Smooth muscle cell (in vitro differentiated cells): ENCODE measurements around the gene CYP27B1. TPM values are rescaled to one million over a fixed set of nuclear protein-coding genes. Genes with fewer than 3 reads are reported as not detected.

Experiments
- DNase-seq: peaks from one replicate; lab custom pipeline; 2025; ENCODE audit not compliant: unreplicated experiment; lab: John Stamatoyannopoulos, UW
- H2AFZ ChIP-seq: fragments of 200-600 bp; sonication (generic); 2 replicates; pipeline ENCODE4 v1.6.0; 2016; ENCODE audit warnings: antibody characterized with exemption, low read depth, mild to moderate bottlenecking
- H3F3A ChIP-seq: fragments of 200-600 bp; sonication (generic); 2 replicates; pipeline ENCODE4 v1.6.0; 2017; ENCODE audit warnings: antibody characterized with exemption, low read depth
- H3K27ac ChIP-seq: fragments of 200-600 bp; sonication (generic); 2 replicates; pipeline ENCODE4 v1.5.1; 2016; ENCODE audit warnings: low read depth, mild to moderate bottlenecking
- H3K27me3 ChIP-seq: fragments of 200-600 bp; sonication (generic); 2 replicates; pipeline ENCODE4 v1.6.1; 2016; ENCODE audit warnings: low read depth, mild to moderate bottlenecking
- H3K36me3 ChIP-seq: fragments of 200-600 bp; sonication (generic); 2 replicates; pipeline ENCODE4 v1.5.1; 2016; ENCODE audit warnings: low read depth
- H3K4me1 ChIP-seq: fragments of 200-600 bp; sonication (generic); 2 replicates; pipeline ENCODE4 v1.5.1; 2016; ENCODE audit warnings: low read depth
- H3K4me2 ChIP-seq: fragments of 200-600 bp; sonication (generic); 2 replicates; pipeline ENCODE4 v1.6.0; 2016; ENCODE audit warnings: mild to moderate bottlenecking
- H3K4me3 ChIP-seq: fragments of 200-600 bp; sonication (generic); 2 replicates; pipeline ENCODE4 v1.5.1; 2016; ENCODE audit warnings: mild to moderate bottlenecking
- H3K79me2 ChIP-seq: fragments of 200-600 bp; sonication (generic); 2 replicates; pipeline ENCODE4 v1.6.0; 2016; ENCODE audit warnings: low read depth, mild to moderate bottlenecking
- H3K9ac ChIP-seq: fragments of 200-600 bp; sonication (generic); 2 replicates; pipeline ENCODE4 v1.6.0; 2016; ENCODE audit warnings: low read depth
- H3K9me3 ChIP-seq: fragments of 200-600 bp; sonication (generic); replicated peaks from 2 replicates; pipeline ENCODE4 v1.5.1; 2016; ENCODE audit warnings: low read depth
- H4K20me1 ChIP-seq: fragments of 200-600 bp; sonication (generic); 2 replicates; pipeline ENCODE4 v1.6.0; 2016; ENCODE audit warnings: low read depth
- WGBS: methylation state at CpG from one replicate; pipeline ENCODE4 v1.1.7; 2016; ENCODE audit warnings: low lambda C conversion rate; 5-methylcytosine and 5-hydroxymethylcytosine counted together
- polyA plus RNA-seq: library from polyadenylated mRNA; unstranded; fragments of >200 nt; fragmentation: Nextera tagmentation; extraction: Ambion mirVana; gene quantifications from 2 replicates; pipeline ENCODE4 v1.2.1, GENCODE V29; 2016
- total RNA-seq: library from RNA; depleted of rRNA; stranded (reverse); fragments of >200 nt; gene quantifications from 2 replicates; pipeline ENCODE4 v1.2.3, GENCODE V29; 2014
- TF ChIP-seq, protein P1 (sequence below): fragments of 200-600 bp; sonication (generic); IDR thresholded peaks from 2 replicates; pipeline ENCODE4 v1.5.1; 2017; ENCODE audit warnings: borderline replicate concordance, mild to moderate bottlenecking, antibody characterized with exemption; ENCODE audit not compliant: insufficient read depth, poor library complexity, severe bottlenecking

The CYP27B1 gene
- total and polyA plus RNA-seq, 2 experiments from 2014 or later = 0.81 to 1.7 TPM

DNA sequence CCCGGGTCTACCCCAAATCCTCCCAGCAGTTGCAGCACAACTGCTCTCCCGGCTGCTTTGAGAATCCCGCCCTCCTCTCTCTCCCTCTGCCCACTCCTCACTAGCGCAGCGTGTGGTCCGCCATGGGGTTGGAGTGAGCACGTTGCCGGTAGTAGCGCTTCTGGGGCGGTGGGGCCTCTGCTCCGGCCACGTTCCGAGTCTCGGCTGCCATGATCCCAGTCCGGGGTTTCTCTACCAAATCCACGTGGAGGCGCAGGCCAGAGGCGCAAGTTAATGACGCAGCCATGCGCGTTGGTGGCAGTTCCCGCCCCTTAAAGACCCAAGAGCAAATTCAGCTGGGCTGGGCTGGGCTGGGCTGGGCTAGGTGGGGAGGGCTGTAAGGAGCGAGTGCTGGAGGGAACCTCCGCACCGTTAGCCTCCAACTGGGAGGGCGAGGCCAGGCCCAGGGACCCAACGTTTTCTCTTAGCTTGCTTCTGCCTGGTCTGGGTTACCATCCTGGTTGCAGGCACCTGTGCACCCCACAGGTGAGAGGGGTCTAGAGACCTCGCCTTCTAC, 5.1 kb upstream of the CYP27B1 start, which contains the start of gene METTL1:
TSS of gene METTL1 (minus strand) at position 233 of the 556 bp plus-strand sequence. CDS start at position 211, 22 bp downstream.
- Histone ChIP-seq H3K79me2 (no peaks in the 10 kb centered on the region), H4K20me1 (no peaks in the 10 kb centered on the region), H3F3A (no peaks in the 10 kb centered on the region), H3K4me3 (peak within 1 kb of the TSS; percentile 88), H3K4me1 (peaks cover 8% of the 10 kb centered on the region), H3K36me3 (no peaks in the 10 kb centered on the region), H3K9me3 (no peaks in the 10 kb centered on the region), H3K9ac (peak within 1 kb of the TSS; percentile 91), H2AFZ (peak within 1 kb of the TSS; percentile 98), H3K4me2 (peak within 1 kb of the TSS; percentile 94), H3K27me3 (peaks cover 14% of the 10 kb centered on the region), H3K27ac (peak within 1 kb of the TSS; percentile 95)
- WGBS = under 1% methylated on average over 28 of the region's 28 CpGs
- DNase-seq = peak; percentile 94
- TF ChIP-seq, protein P1, sequence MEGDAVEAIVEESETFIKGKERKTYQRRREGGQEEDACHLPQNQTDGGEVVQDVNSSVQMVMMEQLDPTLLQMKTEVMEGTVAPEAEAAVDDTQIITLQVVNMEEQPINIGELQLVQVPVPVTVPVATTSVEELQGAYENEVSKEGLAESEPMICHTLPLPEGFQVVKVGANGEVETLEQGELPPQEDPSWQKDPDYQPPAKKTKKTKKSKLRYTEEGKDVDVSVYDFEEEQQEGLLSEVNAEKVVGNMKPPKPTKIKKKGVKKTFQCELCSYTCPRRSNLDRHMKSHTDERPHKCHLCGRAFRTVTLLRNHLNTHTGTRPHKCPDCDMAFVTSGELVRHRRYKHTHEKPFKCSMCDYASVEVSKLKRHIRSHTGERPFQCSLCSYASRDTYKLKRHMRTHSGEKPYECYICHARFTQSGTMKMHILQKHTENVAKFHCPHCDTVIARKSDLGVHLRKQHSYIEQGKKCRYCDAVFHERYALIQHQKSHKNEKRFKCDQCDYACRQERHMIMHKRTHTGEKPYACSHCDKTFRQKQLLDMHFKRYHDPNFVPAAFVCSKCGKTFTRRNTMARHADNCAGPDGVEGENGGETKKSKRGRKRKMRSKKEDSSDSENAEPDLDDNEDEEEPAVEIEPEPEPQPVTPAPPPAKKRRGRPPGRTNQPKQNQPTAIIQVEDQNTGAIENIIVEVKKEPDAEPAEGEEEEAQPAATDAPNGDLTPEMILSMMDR = no peak

DNA sequence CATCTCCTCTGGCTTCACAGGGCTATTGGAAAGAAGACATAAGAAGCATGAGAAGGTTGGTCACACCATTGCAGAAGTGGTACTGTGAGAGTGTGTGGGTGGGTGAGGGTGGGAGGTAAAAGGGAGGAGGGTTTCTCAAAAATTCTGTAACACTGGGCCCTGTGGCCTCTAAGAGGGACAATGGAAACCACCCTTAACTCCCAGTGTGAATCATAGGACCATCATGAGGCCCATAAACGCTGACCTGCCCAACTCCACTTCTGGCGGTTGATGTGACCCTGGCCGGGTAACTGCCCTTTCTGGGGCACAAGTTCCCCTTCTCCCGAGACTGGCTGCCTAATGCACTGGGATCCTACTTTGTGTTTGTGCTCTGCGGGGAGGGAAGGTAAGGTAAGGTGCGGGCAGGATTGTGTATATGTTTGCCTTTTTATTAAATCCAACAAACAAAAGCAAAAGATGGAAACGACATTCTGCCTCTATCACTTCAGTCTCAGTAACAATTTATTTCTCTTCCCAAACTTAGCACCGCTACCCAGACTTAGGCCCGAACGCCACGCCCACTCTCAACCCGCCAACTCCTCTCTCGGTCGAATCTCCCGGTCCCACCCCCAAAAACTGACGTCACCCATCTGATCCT, 4.5 kb upstream of the CYP27B1 start:
- Histone ChIP-seq H3K79me2 (no peaks in the 10 kb centered on the region), H4K20me1 (no peaks in the 10 kb centered on the region), H3K4me3 (peak overlapping the region; percentile 88), H3K27me3 (peaks cover 20% of the 10 kb centered on the region), H3K27ac (peak overlapping the region; percentile 95), H3K4me1 (peaks cover 14% of the 10 kb centered on the region), H2AFZ (peak overlapping the region; percentile 98), H3K36me3 (no peaks in the 10 kb centered on the region), H3K9ac (peak overlapping the region; percentile 91), H3K4me2 (peak overlapping the region; percentile 94), H3K9me3 (no peaks in the 10 kb centered on the region), H3F3A (no peaks in the 10 kb centered on the region)
- TF ChIP-seq, protein P1 = no peak
- no peak for DNase-seq
- 4% methylated on average over 16 of the region's 16 CpGs for WGBS

DNA sequence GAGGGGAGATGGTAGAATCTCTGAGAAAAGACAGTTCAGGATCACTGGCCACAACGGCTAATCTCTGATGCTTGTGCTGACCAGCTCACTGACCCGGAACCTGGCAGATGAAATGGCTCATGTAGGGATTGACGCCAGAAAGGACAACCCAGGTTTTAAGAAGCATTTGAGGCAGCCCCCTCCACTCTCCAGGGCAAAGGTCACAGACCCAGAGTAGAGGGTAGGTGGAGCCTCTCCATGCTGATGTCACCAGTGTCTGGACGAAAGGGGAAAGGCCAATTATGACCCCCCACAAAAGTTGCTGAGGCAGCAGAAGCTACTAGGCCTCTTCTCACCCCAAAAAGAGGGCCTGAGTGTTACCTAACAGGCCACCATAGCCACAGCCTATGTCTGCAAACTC, 3.9 kb upstream of the CYP27B1 start:
- H3K4me3 ChIP-seq = no peak overlapping the region
- H2AFZ ChIP-seq = no peak overlapping the region
- 92% methylated on average over 4 of the region's 4 CpGs for WGBS
- H3K9me3 ChIP-seq = no peaks in the 10 kb centered on the region
- no peaks in the 10 kb centered on the region for H3K79me2 ChIP-seq
- peaks cover 20% of the 10 kb centered on the region for H3K4me1 ChIP-seq
- peak overlapping the region; percentile 94 for H3K4me2 ChIP-seq
- peaks cover 27% of the 10 kb centered on the region for H3K27me3 ChIP-seq
- H3K27ac ChIP-seq = peak overlapping the region; percentile 95
- TF ChIP-seq, protein P1 = no peak
- no peak for DNase-seq
- H3K9ac ChIP-seq = no peak overlapping the region
- no peaks in the 10 kb centered on the region for H4K20me1 ChIP-seq
- H3K36me3 ChIP-seq = no peaks in the 10 kb centered on the region
- H3F3A ChIP-seq = no peaks in the 10 kb centered on the region

DNA sequence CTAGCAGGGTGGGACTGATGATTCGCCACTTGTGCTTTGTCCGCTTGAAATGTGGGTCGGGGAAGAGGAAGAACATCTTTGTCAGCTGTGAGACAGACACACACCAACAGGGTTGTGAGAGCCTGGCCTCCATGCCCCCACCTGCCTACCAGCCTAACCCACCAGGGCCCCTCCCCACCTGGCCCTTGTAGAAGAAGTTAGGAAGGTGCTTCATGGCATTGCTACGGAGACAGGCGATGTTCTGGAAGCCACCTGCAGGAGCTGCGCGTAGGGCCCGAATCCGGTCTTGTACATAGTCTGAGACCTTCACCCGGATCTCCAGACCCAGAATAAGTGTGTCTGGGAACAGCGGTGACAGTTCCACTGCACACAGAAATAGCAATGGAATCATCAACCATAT, 2.7 kb upstream of the CYP27B1 start:
- no peak for DNase-seq
- Histone ChIP-seq H3K4me2 (no peak overlapping the region), H3K9me3 (no peaks in the 10 kb centered on the region), H3K36me3 (no peaks in the 10 kb centered on the region), H3F3A (no peaks in the 10 kb centered on the region), H3K4me3 (no peak overlapping the region), H3K79me2 (no peaks in the 10 kb centered on the region), H3K27me3 (peaks cover 38% of the 10 kb centered on the region), H2AFZ (no peak overlapping the region), H3K9ac (no peak overlapping the region), H3K4me1 (peaks cover 26% of the 10 kb centered on the region), H4K20me1 (no peaks in the 10 kb centered on the region), H3K27ac (no peak overlapping the region)
- TF ChIP-seq, protein P1 = no peak
- 97% methylated on average over 11 of the region's 11 CpGs for WGBS
